ENCODE results near the gene SCNN1A.

GRCh38 chr12:6334359-6334758 is 41.0 kb downstream of the SCNN1A start:
- no peak for TF ChIP-seq EZH2 (IDR thresholded peaks at IDR 0.05; ENCODE audit: low read length, missing control alignments)
- no peak for TF ChIP-seq CTCF (conservative IDR thresholded peaks at IDR 0.05 in 1 of 2, IDR thresholded peaks at IDR 0.05 in 1 of 2; ENCODE audit: low read depth in 1 of 2, low read length in 2 of 2)
